KG1 (cell line): ENCODE measurements around the gene SLC44A5.

Experiments
- DNase-seq: peaks from one replicate; lab custom pipeline; 2025; lab: John Stamatoyannopoulos, UW

SLC44A5 gene

DNA sequence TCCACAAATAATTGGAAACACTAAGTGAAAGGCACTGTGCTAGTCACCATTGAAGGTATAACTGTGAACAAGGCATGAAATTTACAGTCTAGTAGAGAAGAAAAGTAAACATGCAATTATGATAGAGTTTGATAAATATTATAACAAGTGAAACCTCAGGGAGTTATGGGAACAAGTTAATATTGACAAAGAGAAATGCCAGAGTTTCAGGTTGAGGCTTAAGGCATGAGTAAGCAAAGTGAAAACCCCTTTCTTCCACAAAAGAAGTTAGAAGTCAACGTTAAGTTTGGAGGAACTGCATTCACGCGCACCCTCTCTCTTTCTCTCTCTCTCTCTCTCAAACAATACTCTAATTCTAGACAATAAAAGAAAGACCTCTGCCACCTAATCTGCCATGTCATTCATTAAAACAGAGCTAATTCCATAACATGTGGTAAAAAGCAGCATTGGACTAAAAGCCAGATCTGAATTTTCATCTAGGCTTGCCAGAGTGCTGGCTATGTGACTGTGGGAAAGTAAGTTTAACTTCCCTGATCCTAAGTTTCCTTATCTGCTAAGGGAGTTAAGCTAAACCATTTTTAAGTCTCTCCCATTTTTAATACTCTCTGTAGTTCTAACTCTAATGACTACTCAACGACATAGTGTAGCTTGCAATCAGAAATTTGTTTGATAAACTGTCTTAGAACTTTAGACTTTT is 22.0 kb downstream of the SLC44A5 start:
- DNase-seq = no peak

DNA sequence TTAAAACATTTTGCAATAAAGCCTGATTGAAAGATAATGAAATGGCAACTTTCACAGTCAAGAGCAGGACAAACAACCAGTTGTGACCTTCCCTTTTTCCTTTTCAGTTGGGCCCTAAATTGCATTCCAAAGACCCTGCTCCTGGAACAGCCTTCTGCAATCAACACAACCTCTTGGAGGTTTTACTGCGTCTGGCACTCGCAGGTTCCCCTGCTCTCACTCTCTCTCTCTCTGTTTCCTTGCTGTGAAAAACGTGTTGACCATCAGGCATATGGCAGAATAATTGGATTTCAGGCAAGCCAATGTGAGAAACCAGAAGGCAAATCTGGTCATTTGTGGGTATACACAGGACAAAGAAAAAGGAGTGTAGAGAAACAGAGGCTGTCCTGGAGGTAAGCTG is 23.2 kb downstream of the SLC44A5 start:
- DNase-seq = no peak

DNA sequence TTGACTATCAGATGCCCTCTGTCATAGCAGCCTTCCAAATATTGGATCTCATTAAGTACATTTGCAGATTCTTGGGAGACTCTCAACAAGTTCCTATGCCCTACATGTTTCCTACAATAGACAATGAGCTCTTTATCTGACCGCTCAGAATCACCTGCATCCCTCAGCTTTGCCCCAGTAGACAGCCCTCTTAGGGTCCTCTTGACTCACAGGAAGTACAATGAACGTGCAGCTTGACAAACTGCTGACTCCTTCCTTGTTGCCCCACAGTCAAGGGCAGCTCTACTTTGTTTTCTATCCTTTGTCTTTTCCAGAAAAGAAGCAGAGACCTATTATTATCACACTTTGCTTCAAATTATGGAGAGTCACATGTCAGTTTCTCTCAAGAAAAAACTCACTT is 27.6 kb downstream of the SLC44A5 start:
- no peak for DNase-seq

DNA sequence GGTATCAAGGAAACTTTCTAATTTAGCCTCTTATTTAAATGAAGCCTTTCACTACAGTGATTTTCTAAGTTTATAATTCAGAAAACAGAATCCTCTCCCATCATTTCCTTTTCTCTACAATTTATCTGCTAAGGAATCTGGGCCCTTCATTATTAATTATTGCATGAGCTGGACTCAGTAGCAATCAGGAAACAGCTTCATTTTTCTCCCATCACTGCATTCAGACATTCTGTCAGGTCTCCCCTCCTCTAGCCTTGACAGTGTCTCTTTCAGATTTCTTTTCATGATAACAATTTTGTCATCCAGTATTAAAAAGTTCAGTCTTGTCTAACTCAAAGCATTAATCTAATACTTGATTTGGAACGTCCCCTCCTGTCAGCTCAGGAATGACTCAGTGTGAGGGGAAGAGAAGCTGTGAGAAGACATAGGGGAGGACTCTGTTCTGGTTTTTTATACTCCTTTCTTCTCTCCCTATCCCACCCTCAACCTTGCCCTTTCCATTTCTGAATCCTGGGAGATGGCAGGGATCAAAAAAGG is 28.1 kb downstream of the SLC44A5 start:
- no peak for DNase-seq

DNA sequence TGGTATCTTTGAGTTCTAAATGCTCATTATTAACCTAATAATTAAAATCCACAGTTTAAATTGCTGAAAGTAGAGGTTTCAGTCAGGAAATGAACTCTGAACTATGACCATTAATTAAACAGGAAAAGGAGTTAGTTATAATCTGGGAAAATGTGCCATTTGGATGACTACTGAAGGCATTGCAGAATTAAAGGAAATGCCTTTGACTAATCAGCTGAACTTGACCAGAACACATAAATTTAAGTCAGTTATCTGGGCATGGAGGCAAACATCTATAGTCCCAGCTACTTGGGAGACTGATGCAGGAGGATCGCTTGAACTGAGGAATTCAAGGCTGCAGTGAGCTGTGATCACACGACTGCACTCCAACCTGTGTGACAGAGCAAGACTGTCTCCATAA is 31.9 kb downstream of the SLC44A5 start:
- no peak for DNase-seq

DNA sequence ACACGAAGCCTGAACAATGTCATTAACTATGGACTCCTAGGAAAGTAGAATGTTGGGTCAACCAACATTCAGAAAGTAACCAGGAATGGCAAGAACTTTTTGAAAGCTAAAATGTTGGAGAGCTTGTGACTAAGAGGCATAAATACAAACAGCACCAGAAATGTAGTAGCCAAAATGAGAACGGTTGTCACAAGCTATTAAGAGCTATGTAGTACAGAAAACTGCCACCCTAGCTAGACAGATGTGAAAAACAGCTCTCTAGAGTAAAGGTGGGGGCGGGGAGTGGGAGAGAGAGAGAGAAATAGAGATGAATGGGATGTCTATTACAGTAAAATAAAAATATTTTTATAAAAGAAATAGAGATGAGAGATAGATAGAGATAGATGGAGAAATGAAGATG is 35.1 kb downstream of the SLC44A5 start:
- DNase-seq = no peak

DNA sequence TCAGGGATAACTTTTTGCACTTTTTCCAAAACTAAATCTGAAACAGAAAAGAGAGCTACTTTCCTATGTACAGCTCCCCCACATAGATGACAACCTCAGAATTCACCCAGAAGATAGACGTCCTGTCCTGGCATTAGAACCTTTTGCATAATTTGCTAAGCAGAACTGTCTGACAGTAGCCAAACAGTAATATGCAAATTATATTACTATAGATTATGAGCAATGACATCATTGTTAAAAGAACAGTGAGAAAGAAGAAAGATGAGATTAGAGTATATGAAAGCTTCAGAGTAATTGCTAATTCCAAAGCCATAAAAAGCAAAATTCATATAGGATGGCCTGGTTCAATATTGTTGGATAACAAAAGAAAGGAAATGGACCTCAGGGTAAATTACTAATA is 43.7 kb downstream of the SLC44A5 start:
- DNase-seq = no peak

DNA sequence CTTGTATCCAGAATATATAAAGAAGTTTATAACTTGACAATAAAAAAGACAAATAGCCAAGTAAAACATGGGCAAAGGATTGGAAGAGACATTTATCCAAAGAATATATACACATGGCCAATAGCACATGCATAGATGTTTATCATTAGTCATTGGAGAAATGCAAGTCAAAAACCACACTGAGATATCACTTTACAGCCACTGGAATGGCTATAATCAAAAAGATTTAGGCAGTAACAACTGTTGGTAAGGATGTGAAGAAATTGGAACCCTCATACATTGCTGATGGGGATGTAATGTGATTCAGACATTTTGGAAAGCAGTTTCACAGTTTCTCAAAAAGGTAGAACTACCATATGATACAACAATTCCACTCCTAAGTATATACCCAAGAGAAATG is 51.1 kb downstream of the SLC44A5 start:
- no peak for DNase-seq

DNA sequence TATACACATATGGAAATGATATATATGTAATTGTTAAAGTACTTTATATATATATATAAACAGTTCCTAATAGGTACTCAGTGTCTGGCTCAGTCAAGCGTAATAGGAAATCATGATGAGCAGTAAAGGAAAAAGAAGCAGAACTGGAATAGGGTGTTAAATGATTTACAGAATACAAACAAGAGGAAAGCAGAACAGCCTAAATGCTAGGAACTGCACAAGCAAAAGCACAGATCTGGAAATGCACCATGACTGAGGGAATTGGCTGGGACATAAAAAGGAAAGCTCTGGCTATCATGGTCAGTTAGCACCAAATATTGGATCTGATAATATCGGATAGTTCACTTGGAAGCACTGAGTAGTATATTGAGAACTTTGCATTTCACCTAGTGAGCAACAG is 51.8 kb downstream of the SLC44A5 start:
- no peak for DNase-seq

DNA sequence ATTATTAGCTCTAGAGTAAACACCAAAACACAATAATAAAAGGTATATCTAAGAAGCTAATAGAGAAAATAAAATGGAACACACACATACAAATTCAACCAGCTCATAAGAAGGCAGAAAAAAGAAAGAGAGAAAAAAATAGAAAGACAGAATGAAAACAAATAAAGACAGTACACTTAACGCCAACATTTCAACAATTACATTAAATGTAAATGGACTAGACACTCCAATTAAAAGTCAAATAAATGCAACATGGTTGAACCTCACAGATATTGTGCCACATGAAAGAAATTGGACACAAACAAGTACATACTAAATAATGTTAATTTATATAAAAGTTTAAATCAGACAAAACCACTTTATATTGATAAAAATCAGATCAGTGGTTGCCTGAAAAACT is 56.0 kb downstream of the SLC44A5 start:
- DNase-seq = no peak

DNA sequence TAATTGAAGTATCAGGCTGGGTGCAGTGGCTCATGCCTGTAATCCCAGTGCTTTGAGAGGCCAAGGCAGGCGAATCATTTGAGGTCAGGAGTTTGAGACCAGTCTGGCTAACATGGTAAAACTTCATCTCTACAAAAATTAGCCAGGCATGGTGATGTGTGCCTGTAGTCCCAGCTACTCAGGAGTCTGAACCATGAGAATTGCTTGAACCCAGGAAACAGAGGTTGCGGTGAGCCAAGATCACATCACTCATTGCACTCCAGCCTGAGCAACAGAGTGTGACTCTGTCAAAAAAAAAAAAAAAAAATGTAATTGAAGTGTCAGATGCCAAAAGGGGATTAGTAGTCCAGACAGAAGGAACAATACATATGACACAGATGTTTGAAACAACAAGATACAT is 56.7 kb downstream of the SLC44A5 start:
- DNase-seq = no peak

DNA sequence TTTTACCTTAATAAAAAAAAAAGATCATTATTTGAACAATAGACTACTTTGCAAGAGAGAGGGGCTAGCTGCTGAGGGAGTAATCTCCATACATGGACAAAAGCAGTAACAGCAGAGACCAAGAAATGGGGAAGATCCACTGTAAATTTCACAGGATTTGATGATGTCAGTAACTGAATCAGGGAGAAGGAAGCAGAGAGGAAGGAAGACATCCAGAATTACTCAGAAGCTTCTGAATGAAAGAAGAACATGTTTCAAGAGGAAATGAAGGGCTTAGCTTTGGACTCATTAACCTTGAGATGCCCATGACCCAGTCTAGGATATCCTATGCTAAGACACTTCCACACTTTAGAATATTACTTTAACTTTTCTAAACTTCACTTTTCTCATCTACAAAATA is 60.4 kb downstream of the SLC44A5 start:
- DNase-seq = no peak

DNA sequence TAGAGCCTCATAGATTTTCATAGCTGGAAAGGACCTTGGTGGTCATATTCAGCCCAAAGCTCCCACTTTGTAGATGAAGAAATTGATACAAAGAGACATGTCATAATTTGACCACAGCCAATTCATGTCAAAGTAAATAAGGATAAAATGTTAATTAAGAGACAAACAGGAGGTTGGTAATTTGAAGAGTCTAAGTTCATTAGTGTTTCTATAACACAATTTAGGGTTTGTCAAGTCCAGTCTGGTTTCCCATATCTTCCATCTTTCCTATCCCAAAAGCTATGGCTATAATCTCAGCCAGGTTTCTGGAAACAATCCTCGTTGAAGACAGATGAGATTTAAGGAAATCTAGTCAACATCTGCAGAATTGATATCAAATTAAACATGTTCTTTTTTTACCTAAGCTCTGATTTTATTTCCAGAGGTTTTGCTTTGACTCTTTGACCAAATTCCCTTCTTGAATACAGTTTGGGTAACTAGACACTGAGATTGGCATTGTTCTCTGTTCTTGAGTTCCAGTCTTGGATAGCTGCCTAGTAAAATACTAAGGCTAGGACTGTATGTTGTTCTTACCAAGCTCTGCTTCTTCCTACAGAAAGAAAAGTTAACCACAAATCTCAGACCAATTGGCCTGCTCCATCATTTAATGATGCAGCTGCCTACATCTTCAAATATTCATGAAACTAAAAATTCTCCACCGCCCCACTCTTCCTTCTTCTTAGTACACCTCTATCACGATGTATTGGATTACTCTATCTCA is 62.0 kb downstream of the SLC44A5 start:
- no peak for DNase-seq

DNA sequence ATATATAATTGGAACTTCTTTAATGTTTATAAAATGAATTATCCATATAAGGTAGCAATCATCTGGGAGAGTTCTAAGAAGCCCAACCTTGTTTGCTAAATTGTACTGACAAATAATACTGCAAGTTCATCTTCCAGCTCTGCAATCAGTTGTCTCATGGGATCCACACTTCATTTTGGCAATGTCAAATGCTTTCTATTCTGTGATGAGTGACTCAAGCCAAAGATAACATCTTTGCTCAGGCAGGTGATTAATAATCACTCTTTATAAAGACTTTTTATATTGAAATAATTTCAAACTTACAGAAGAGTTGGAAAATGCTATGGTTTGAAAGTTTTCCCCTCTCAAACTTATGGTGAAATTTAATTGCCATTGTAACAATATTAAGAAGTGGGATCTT is 67.2 kb downstream of the SLC44A5 start:
- no peak for DNase-seq

DNA sequence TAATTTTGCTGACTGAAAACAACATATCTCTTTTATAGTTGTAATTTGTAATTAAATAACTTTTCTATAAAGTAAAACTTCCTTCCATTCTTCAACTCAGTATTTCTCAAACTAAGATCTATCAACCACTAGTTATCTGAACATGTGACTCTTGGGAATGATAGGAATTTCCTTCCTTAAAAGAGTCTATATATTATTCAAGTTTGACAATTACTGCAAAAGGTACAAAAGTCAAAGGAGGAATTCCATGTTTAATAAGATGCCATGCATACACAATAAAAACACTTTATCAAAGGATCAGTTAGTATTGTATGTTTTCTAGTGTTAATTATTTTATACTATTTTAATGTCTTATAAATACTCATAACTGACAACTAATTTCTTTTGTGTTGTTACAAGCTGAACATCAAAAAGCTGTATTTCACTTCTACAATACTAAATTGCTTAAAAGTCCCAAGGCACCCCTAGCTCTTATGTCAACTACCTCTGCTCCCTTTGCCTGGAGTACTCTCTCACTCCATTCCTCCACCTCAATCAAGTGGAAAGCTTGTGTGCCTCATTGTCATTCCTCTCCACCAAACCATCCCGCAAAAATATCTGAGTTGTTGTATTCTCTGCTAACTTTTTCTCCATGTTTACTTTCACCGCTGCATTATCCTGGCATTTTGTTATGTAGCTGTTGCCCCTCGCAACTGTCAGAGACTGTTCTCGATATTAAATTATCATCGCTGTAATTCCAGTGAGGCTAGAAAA is 67.9 kb downstream of the SLC44A5 start:
- no peak for DNase-seq

DNA sequence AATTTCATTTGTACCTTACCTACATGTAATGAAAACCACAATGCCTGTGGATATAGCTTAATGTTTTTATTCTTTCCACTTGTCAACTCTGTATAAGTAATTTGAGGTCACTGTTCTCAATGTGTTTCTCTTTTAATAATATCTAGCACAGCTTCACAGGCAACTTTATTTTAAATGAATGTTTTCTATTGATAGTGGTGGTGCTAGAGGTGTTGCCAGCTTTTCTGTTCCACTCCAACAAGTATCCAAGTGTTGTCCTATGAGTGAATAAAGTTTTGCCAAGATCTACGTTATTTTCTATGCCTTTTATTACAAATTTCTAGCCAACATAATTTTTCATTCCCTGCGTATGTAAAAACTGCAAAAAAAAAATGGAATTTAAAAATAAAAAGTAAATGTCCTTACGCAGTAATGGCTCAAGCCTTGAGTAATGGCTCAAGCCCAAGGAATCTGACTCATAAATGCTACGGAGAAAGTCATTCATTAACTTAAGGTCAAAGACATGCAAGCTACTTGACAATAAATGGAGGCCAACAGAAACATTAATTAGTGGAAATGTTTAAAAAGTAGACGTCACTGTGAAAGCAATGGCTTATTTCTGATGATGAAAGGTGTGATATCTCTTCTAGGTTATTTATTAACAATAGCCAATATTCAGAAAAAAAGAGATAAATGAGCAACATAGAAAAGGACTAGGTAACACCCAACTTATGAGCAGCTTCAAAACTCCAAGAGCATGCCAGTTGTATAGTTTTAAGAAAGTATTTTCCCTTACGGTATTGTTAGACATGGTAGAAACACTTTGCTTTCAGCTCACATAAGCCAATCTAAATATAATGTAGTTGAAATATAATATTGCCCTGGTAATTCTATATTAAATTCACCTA is 71.4 kb downstream of the SLC44A5 start:
- DNase-seq = no peak

DNA sequence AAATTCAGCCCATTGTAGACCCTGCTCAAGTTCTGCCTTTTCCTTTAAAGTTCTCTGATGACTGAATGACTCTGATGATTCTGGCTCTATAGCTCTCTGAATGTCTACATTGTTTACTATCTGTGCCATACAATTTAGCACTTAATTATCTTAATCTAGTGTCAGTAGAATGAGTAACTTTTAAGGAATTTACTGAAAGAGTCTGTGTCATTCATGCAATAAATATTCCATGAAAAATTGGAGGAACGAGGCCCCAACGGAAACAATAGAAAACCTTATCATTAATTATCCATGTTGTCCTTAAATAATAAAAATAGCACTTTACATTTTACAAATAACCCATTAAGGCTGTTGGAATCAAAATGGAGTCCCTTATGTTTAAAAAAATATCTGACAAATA is 77.8 kb downstream of the SLC44A5 start:
- no peak for DNase-seq

DNA sequence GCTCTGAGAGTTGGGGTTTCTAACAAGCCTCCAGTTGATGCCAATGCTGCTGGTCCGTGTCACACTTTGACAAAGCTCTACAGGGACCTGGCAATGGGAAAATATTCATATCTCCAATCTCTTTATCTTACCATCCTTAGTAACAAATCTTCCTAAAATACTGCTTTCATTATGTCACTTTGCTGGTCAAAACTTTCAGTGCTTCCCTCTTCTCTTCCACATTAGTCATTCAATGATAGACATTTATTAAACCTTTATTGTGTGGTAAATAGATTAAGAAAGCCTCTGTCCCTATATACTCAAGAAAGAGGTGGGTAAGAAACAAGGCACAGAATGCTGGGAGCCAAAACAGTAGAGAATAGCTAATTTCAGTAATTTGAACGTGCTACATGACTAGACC is 79.3 kb downstream of the SLC44A5 start:
- no peak for DNase-seq

DNA sequence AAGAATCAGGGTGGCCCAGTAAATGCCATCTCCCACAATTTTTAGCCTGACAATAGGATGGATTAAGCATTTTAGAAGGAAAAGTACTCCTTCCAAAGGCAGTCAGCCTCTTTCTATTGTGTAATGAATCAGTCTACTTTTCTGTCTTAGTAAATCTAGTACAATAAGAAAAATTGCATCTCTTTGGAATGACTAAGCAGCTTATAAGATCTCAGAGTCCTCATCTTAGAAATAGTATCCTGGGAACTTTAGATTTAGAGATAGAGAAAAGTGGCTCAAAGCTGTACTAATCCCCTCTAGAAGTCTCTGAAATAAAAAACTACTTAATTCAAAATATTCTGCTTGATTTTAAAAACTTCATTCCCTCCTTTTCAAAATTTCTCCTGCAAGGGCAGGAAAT is 81.4 kb downstream of the SLC44A5 start:
- DNase-seq = no peak

DNA sequence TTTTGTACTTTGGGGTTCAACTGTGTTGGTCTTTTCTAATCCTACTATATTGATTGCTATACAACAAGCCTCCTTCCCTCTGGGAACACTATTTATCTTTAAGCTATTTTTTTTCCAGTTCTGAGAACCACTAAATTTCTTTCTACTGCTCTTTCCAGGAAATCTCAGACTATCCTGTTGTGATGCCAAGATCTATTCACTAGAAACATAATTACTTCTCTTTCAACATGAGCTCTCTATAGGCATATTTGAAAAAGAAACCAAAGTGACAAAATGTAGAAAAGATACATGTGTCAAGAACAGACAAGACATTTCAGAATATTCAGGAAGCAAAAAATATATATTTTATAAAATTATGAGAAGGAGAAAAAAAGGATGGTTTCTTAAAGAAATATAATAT is 82.9 kb downstream of the SLC44A5 start:
- DNase-seq = no peak

DNA sequence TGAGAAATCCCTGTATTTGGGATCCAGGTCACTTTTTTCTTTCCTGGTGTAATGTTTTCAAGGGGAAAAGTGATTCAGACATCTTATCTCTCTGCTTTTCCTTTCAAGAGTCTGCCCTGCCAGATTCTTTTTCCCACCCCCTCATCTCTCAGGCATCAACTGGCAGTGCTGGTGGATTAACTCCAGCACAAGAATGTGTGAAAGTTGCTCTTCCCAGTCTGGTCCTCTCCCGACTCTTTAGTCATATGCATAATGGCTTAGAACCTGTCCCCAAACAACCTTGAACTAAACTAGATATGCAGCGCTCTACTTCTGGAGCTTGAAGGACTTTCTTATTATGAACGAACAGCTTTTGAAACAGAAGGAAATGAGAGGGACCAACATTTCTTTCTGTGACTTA is 88.5 kb downstream of the SLC44A5 start:
- DNase-seq = no peak

DNA sequence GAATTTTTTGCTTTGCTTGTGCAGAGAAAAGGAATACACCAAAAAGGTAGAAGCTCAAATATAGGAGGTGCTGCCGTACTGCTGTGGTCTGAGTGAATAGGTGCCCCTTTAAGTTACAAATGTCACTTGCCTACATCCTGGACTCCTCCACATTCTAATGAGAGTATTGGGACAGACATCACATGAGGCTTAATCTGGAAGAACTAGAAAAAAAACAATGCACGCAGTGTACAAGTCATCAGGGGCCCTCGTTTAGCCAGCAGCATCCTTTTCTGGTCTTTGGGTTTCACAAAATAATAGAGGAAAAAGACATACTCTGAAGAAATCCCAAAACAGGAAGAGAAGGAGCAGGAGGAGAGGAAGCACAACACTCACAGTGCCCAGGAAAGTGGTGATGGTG is 89.3 kb downstream of the SLC44A5 start:
- DNase-seq = no peak
